ENCODE results near the gene PLCH1. TPM values are rescaled to one million over a fixed set of nuclear protein-coding genes. Genes with fewer than 3 reads are reported as not detected.

PLCH1 gene
- polyA plus RNA-seq, 2 donors = 0.07 to 0.10 TPM

DNA sequence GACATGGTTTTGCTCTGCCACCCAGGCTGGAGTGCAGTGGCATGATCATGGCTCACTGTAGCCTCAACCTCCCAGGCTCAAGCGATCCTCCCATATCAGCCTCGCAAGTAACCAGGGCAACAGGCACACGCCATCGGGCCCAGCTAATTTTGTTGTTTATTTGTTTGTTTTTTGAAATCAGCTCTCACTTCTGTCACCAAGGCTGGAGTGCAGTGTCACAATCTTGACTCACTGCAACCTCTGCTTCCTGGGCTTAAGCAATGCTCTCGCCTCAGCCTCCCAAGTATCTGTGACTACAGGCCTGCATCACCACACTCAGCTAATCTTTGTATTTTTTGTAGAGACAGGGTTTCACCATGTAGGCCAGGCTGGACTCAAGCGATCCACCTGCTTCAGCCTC is 26.3 kb upstream of the PLCH1 start:
- Histone ChIP-seq H3K36me3 (ENCODE audit: control insufficient read depth in 2 of 2, insufficient read depth in 2 of 2, low read length in 1 of 2) (peaks cover 0 to 3% of the 10 kb centered on the region in 2 donors), H3K4me1 (ENCODE audit: control insufficient read depth in 2 of 2, insufficient read depth in 2 of 2, low read length in 1 of 2) (no peaks in the 10 kb centered on the region)
- 97% methylated on average over 6 of the region's 6 CpGs for WGBS, 2 donors

DNA sequence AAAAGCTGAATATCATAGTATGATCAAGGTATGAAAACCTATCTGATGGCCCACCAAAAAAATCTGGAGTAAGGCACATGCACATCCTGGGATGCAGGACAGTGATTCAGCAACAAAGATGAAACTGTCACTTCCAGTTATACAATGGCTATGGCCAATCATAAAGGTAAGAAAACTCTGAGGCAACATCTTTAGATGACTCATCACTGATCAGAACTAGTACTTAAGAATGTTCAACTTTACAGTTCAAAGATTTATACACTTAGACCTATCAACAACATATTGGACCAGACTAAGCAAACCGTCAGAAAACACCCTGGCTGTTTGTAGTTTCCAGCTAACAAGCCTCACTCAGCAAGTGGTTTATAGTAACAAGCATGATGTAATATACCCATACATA is 21.3 kb upstream of the PLCH1 start:
- peaks cover 0 to 7% of the 10 kb centered on the region in 2 donors for H3K9me3 ChIP-seq (ENCODE audit: control insufficient read depth in 2 of 2, insufficient read depth in 1 of 2, low read depth in 1 of 2, low read length in 1 of 2)
- 76 to 79% methylated on average over 1 of the region's 1 CpG for WGBS, 2 donors
- H3K36me3 ChIP-seq (ENCODE audit: control insufficient read depth in 2 of 2, insufficient read depth in 2 of 2, low read length in 1 of 2) = peaks cover 0 to 3% of the 10 kb centered on the region in 2 donors
- H3K27ac ChIP-seq (ENCODE audit: low read depth in 2 of 2, low read length in 1 of 2) = no peak overlapping the region
- H3K27me3 ChIP-seq (ENCODE audit: control insufficient read depth in 1 of 2, insufficient read depth in 2 of 2, low read length in 2 of 2) = no peaks in the 10 kb centered on the region
- H3K4me1 ChIP-seq (ENCODE audit: control insufficient read depth in 2 of 2, insufficient read depth in 2 of 2, low read length in 1 of 2) = no peaks in the 10 kb centered on the region
- no peak overlapping the region for H3K4me3 ChIP-seq (ENCODE audit: low read depth in 1 of 2, low read length in 2 of 2)

More for the DNA sequence above, 26.3 kb upstream of the PLCH1 start:
- H3K9me3 ChIP-seq (ENCODE audit: control insufficient read depth in 2 of 2, insufficient read depth in 1 of 2, low read depth in 1 of 2, low read length in 1 of 2) = peaks cover 0 to 7% of the 10 kb centered on the region in 2 donors
- no peak overlapping the region for H3K27ac ChIP-seq (ENCODE audit: low read depth in 2 of 2, low read length in 1 of 2)
- no peaks in the 10 kb centered on the region for H3K27me3 ChIP-seq (ENCODE audit: control insufficient read depth in 1 of 2, insufficient read depth in 2 of 2, low read length in 2 of 2)
- H3K4me3 ChIP-seq (ENCODE audit: low read depth in 1 of 2, low read length in 2 of 2) = no peak overlapping the region

DNA sequence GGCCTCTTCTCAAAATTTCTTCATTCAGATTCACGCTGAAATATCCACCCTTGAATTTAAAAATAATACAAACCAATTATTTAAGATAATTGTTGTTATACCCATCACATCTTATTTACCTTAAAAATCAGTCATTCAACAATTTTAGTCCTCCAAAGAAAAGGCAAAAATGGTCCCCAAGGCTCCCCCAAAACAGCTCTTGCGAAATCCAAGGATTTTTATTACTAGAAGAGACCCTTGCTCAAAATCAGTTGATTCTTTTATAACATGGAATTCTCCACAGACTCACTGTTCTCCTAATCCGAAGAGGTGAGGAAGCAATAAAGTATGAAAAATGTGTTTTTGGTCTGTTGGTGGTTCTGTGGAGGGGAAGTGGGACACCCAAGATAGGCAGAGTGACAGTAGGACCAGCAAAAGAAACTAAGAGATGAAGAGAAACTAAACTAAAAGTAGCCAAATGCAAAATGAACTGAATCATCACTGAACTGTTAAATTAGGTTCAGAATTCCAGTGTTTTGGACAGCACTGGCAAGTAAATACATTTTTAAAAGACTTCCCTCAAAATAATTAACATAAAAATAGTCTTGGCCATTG is 19.1 kb upstream of the PLCH1 start:
- H3K27me3 ChIP-seq (ENCODE audit: control insufficient read depth in 1 of 2, insufficient read depth in 2 of 2, low read length in 2 of 2) = no peaks in the 10 kb centered on the region
- H3K9me3 ChIP-seq (ENCODE audit: control insufficient read depth in 2 of 2, insufficient read depth in 1 of 2, low read depth in 1 of 2, low read length in 1 of 2) = no peaks in the 10 kb centered on the region
- no peaks in the 10 kb centered on the region for H3K36me3 ChIP-seq (ENCODE audit: control insufficient read depth in 2 of 2, insufficient read depth in 2 of 2, low read length in 1 of 2)
- no peaks in the 10 kb centered on the region for H3K4me1 ChIP-seq (ENCODE audit: control insufficient read depth in 2 of 2, insufficient read depth in 2 of 2, low read length in 1 of 2)
- WGBS, 2 donors = 88 to 90% methylated on average over 3 of the region's 3 CpGs
- no peak overlapping the region for H3K27ac ChIP-seq (ENCODE audit: low read depth in 2 of 2, low read length in 1 of 2)
- H3K4me3 ChIP-seq (ENCODE audit: low read depth in 1 of 2, low read length in 2 of 2) = no peak overlapping the region

DNA sequence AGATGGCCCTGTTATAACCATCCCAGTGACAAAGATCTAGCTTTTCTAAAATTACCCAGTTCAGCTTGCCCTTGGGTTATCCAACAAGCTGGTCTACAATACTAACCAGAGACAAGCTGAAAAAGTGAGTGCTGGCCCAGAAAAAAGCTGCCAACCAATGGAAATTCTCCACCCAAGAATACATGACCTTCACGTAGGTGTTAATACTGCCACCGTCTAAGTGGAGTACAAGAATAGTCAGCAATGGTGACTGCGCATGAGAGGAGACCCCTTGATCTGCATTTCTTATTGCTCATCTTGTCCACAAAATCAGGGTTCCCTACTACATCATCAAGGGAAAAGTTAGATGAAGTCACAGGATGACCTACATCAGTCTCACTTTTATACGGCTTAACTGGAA is 15.8 kb upstream of the PLCH1 start:
- no peaks in the 10 kb centered on the region for H3K27me3 ChIP-seq (ENCODE audit: control insufficient read depth in 1 of 2, insufficient read depth in 2 of 2, low read length in 2 of 2)
- 94 to 97% methylated on average over 4 of the region's 4 CpGs for WGBS, 2 donors
- no peak overlapping the region for H3K27ac ChIP-seq (ENCODE audit: low read depth in 2 of 2, low read length in 1 of 2)
- H3K4me3 ChIP-seq (ENCODE audit: low read depth in 1 of 2, low read length in 2 of 2) = no peak overlapping the region
- no peaks in the 10 kb centered on the region for H3K4me1 ChIP-seq (ENCODE audit: control insufficient read depth in 2 of 2, insufficient read depth in 2 of 2, low read length in 1 of 2)
- no peaks in the 10 kb centered on the region for H3K9me3 ChIP-seq (ENCODE audit: control insufficient read depth in 2 of 2, insufficient read depth in 1 of 2, low read depth in 1 of 2, low read length in 1 of 2)
- H3K36me3 ChIP-seq (ENCODE audit: control insufficient read depth in 2 of 2, insufficient read depth in 2 of 2, low read length in 1 of 2) = no peaks in the 10 kb centered on the region

DNA sequence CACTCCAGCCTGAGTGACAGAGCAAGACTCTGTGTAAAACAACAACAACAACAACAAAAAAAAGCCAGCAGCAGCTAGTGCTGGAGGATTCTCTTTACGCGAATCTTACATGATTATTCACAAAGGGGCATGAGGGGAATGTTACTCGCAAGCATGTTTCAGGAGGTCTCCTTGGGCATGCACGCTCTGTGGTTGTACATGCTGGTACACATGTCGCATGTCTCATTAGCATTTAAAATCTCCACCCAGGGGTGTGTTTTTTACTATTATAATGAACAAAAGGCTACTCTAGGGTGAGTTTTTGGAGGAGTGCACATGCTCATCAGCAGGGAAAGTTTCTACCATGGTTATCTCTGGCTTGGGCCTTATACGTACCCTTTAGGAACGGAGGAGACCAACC is 12.7 kb upstream of the PLCH1 start:
- no peaks in the 10 kb centered on the region for H3K36me3 ChIP-seq (ENCODE audit: control insufficient read depth in 2 of 2, insufficient read depth in 2 of 2, low read length in 1 of 2)
- no peaks in the 10 kb centered on the region for H3K27me3 ChIP-seq (ENCODE audit: control insufficient read depth in 1 of 2, insufficient read depth in 2 of 2, low read length in 2 of 2)
- no peaks in the 10 kb centered on the region for H3K9me3 ChIP-seq (ENCODE audit: control insufficient read depth in 2 of 2, insufficient read depth in 1 of 2, low read depth in 1 of 2, low read length in 1 of 2)
- H3K4me1 ChIP-seq (ENCODE audit: control insufficient read depth in 2 of 2, insufficient read depth in 2 of 2, low read length in 1 of 2) = no peaks in the 10 kb centered on the region
- no peak overlapping the region for H3K4me3 ChIP-seq (ENCODE audit: low read depth in 1 of 2, low read length in 2 of 2)
- no peak overlapping the region for H3K27ac ChIP-seq (ENCODE audit: low read depth in 2 of 2, low read length in 1 of 2)
- 92 to 98% methylated on average over 7 of the region's 7 CpGs for WGBS, 2 donors

DNA sequence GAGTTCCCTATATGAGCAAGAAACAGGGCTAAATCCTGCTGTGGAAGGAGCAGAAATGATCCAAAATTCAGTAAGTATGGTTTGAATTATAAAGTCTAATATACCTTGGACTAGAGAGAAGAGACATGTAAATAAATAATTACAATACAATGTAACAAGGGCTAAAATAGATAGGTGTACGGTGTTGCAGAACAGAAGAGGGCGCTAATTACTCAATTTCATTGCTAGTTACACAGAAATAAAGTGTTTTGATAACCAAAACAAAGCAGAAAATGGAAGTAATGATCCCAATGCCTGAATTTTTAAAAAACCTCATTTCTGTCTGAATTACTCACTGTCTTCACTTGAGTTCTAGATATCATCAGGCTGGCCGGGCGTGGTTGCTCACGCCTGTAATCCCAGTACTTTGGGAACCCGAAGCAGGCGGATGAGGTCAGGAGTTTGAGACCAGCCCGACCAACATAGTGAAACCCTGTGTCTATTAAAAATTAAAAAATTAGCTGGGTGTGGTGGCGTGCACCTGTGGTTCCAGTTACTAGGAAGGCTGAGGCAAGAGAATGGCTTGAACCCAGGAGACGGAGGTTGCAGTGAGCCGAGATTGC is 8.3 kb upstream of the PLCH1 start:
- H3K4me1 ChIP-seq (ENCODE audit: control insufficient read depth in 2 of 2, insufficient read depth in 2 of 2, low read length in 1 of 2) = no peaks in the 10 kb centered on the region
- H3K27ac ChIP-seq (ENCODE audit: low read depth in 2 of 2, low read length in 1 of 2) = no peak overlapping the region

DNA sequence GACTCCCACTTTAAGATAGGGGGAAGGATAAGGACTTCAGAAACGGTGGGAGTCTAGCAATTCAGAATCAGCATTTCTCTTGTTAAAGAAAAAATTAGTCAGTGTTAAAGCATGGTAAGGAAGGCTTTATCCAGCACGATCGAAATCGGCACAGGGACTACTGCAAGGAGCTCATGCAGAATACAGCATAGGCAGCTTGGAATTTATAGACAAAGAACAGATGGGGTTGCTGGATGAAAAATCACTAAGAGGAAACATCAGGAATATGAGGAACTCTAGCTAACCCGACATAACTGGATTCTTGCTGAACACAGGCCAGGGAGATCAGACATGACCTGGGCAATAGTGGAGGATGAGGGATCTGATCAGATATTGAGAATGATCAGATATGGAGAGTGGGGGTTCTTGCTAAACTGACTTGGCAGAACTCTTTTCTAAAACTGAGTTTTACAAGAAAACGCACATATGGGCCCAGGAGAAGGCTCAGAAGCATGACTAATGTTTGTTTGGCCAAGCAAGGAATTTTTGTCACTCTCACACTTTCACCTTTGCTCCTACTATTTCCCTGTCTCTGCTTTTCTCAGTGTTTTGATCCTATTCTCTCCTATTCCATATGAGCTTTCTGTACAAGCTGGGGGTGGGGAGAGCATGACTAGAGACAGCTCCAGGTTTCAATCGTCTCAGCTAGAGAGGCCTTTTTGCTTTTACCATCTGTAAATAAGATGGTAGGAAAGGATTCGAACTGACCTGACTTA is 3.9 kb upstream of the PLCH1 start:
- Histone ChIP-seq H3K27me3 (ENCODE audit: control insufficient read depth in 1 of 2, insufficient read depth in 2 of 2, low read length in 2 of 2) (no peaks in the 10 kb centered on the region), H3K4me3 (ENCODE audit: low read depth in 1 of 2, low read length in 2 of 2) (no peak overlapping the region), H3K9me3 (ENCODE audit: control insufficient read depth in 2 of 2, insufficient read depth in 1 of 2, low read depth in 1 of 2, low read length in 1 of 2) (no peaks in the 10 kb centered on the region), H3K27ac (ENCODE audit: low read depth in 2 of 2, low read length in 1 of 2) (no peak overlapping the region), H3K36me3 (ENCODE audit: control insufficient read depth in 2 of 2, insufficient read depth in 2 of 2, low read length in 1 of 2) (no peaks in the 10 kb centered on the region), H3K4me1 (ENCODE audit: control insufficient read depth in 2 of 2, insufficient read depth in 2 of 2, low read length in 1 of 2) (peaks cover 2 to 10% of the 10 kb centered on the region in 2 donors)
- 65 to 71% methylated on average over 8 of the region's 8 CpGs for WGBS, 2 donors

More for the DNA sequence above, 8.3 kb upstream of the PLCH1 start:
- Histone ChIP-seq H3K27me3 (ENCODE audit: control insufficient read depth in 1 of 2, insufficient read depth in 2 of 2, low read length in 2 of 2) (no peaks in the 10 kb centered on the region), H3K4me3 (ENCODE audit: low read depth in 1 of 2, low read length in 2 of 2) (no peak overlapping the region), H3K9me3 (ENCODE audit: control insufficient read depth in 2 of 2, insufficient read depth in 1 of 2, low read depth in 1 of 2, low read length in 1 of 2) (no peaks in the 10 kb centered on the region), H3K36me3 (ENCODE audit: control insufficient read depth in 2 of 2, insufficient read depth in 2 of 2, low read length in 1 of 2) (no peaks in the 10 kb centered on the region)
- WGBS, 2 donors = 70 to 77% methylated on average over 11 of the region's 11 CpGs

DNA sequence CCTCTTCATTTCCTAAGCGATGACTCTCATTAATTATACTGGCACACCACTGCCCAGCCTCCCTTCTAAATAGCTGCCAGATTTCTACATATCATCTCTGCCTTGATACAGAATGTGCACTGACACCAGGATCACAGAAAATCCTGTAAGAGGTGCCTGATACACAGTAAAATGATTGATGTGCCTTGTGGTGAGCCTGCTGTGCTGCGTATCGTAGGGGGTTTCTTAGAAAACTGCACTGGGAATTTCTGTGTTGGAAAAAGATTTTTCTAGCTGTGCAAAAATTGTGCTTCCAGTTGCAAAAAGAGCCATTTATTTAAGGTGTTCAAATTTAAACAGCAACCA is 3.0 kb upstream of the PLCH1 start:
- 74 to 80% methylated on average over 3 of the region's 3 CpGs for WGBS, 2 donors
- H3K36me3 ChIP-seq (ENCODE audit: control insufficient read depth in 2 of 2, insufficient read depth in 2 of 2, low read length in 1 of 2) = no peaks in the 10 kb centered on the region

DNA sequence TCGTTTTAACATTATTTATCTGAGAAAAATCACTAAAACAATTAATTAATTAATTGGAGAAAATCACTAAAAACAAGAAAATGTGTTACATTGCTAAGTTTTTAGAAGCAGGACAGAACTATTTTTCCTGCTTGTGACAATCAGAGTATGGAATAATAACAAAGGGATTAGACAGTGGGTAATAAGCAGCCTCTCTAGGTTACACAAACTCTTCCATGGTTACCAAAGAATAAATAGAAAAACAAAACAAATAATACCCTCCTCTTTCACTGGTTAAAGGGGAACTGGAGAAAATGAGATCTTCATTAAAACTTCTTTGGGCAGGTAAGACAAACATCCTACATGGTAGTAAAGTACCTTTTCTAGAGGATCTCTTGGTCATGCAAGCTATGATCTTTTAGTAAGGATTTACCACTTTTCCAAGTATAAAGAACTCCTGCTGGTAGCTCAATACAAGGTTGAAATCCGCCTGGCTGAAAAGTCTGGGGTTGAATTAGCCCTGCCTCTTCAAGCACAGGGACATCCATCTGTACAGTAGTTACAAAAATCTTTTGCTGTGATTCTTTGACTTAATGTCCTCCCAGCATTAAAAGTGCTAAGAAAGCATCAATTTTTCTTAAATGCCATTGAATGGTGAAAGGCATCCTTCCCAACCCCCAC is 2.5 kb upstream of the PLCH1 start:
- Histone ChIP-seq H3K27me3 (ENCODE audit: control insufficient read depth in 1 of 2, insufficient read depth in 2 of 2, low read length in 2 of 2) (no peaks in the 10 kb centered on the region), H3K4me3 (ENCODE audit: low read depth in 1 of 2, low read length in 2 of 2) (no peak overlapping the region), H3K27ac (ENCODE audit: low read depth in 2 of 2, low read length in 1 of 2) (no peak overlapping the region), H3K36me3 (ENCODE audit: control insufficient read depth in 2 of 2, insufficient read depth in 2 of 2, low read length in 1 of 2) (no peaks in the 10 kb centered on the region), H3K9me3 (ENCODE audit: control insufficient read depth in 2 of 2, insufficient read depth in 1 of 2, low read depth in 1 of 2, low read length in 1 of 2) (no peaks in the 10 kb centered on the region), H3K4me1 (ENCODE audit: control insufficient read depth in 2 of 2, insufficient read depth in 2 of 2, low read length in 1 of 2) (peaks cover 2 to 10% of the 10 kb centered on the region in 2 donors)
- WGBS, 2 donors = 63 to 68% methylated on average over 2 of the region's 2 CpGs

More for the DNA sequence above, 3.0 kb upstream of the PLCH1 start:
- no peak overlapping the region for H3K4me3 ChIP-seq (ENCODE audit: low read depth in 1 of 2, low read length in 2 of 2)
- no peak overlapping the region for H3K27ac ChIP-seq (ENCODE audit: low read depth in 2 of 2, low read length in 1 of 2)
- H3K4me1 ChIP-seq (ENCODE audit: control insufficient read depth in 2 of 2, insufficient read depth in 2 of 2, low read length in 1 of 2) = peaks cover 2 to 10% of the 10 kb centered on the region in 2 donors
- H3K9me3 ChIP-seq (ENCODE audit: control insufficient read depth in 2 of 2, insufficient read depth in 1 of 2, low read depth in 1 of 2, low read length in 1 of 2) = no peaks in the 10 kb centered on the region
- H3K27me3 ChIP-seq (ENCODE audit: control insufficient read depth in 1 of 2, insufficient read depth in 2 of 2, low read length in 2 of 2) = no peaks in the 10 kb centered on the region
